Lower lobe of right lung (tissue), 2 donors: ENCODE results near the gene NTSR1. TPM values are rescaled to one million over a fixed set of nuclear protein-coding genes. Genes with fewer than 3 reads are reported as not detected.

Source experiments
- ATAC-seq, 2 donors: fragments of 200-7000 bp; cut with Tn5 transposase; one replicate each; pipeline ENCODE4 v1.9.1; 2020 to 2022; ENCODE audit warnings: mild to moderate bottlenecking in 2 of 2, moderate library complexity in 2 of 2
- DNase-seq: peaks from one replicate; pipeline ENCODE4 v3.0.0-alpha.2; 2020
- H3K27ac ChIP-seq: fragments of 200-600 bp; one replicate; pipeline ENCODE4 v1.8.0; 2022
- H3K27me3 ChIP-seq: fragments of 200-600 bp; one replicate; pipeline ENCODE4 v1.8.0; 2022; ENCODE audit warnings: low read depth
- H3K36me3 ChIP-seq: fragments of 200-600 bp; one replicate; pipeline ENCODE4 v1.8.0; 2022; ENCODE audit warnings: mild to moderate bottlenecking
- H3K4me1 ChIP-seq: fragments of 200-600 bp; one replicate; pipeline ENCODE4 v1.8.0; 2022
- H3K4me3 ChIP-seq: fragments of 200-600 bp; one replicate; pipeline ENCODE4 v1.8.0; 2022; ENCODE audit warnings: mild to moderate bottlenecking
- H3K9me3 ChIP-seq: fragments of 200-600 bp; one replicate; pipeline ENCODE4 v1.8.0; 2022
- CTCF ChIP-seq: fragments of 200-600 bp; IDR thresholded peaks from one replicate; pipeline ENCODE4 v1.8.0; 2022; ENCODE audit warnings: antibody characterized with exemption, mild to moderate bottlenecking
- intact Hi-C: fragments of 100-400 bp; cut with DNase I; formaldehyde crosslinking; loops from one replicate; pipeline ENCODE4 v1.11.0; 2022
- total RNA-seq: library from RNA; stranded (reverse); fragmentation: NEBNext Ultra II Directional; extraction: Animal tissue kit (Norgen Biotek cat#: 25700); gene quantifications from one replicate; pipeline ENCODE4 v1.2.1, GENCODE V29; 2021
- donor health status: DM: no; HTN: yes; CAD: no; lungs with severe emphysema.

The NTSR1 gene
- total RNA-seq, 1 donor from 2014 or later: not detected

DNA sequence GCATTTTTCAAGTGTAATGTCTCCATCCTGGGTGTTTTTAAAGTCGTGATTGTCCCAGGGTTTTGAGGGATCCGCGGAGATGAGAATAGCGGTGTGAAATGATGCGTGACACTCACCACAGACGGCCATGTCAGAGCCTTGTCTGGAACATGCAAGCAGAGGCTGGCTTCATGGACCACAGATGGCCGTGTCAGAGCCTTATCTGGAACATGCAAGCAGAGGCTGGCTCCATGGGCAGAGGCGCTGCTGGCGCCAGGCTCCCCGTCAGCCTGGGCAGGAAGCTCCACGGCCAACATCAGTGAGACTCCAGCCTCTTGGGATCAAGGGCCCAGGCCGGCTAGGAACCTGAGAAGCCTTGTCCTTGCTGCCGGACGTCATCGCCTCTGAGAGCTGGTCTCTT is 80.0 kb downstream of the NTSR1 start:
- no peak for ATAC-seq
- peaks cover 13% of the 10 kb centered on the region for H3K4me1 ChIP-seq
- H3K27me3 ChIP-seq: peaks cover 14% of the 10 kb centered on the region
- H3K9me3 ChIP-seq: no peaks in the 10 kb centered on the region
- H3K4me3 ChIP-seq: no peak overlapping the region
- intact Hi-C loops: no loop called here
- no peak overlapping the region for H3K27ac ChIP-seq
- DNase-seq: no peak
- no peak for TF ChIP-seq CTCF
- no peaks in the 10 kb centered on the region for H3K36me3 ChIP-seq

DNA sequence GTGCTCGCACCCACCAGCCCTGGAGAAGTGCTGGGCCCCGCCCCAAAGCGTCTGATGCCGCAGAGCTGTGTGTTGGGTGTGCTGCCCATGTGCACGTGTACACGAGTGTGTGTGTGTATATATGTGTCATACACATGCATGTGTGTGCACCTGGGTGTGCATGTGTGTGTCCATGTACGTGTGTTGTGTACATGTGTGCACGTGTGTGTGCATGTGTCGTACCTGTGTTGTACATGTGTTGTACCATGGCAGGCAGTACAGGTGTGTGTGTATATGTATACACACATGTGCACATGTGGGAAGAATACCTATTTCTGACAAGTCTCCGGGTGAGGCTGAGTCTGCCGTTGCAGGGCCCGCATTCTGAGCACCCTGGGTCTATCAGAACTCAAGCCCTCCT is 81.4 kb downstream of the NTSR1 start:
- Histone ChIP-seq H3K4me1 (peaks cover 23% of the 10 kb centered on the region), H3K9me3 (no peaks in the 10 kb centered on the region), H3K4me3 (no peak overlapping the region), H3K27ac (no peak overlapping the region), H3K27me3 (peaks cover 14% of the 10 kb centered on the region), H3K36me3 (no peaks in the 10 kb centered on the region)
- intact Hi-C loops: no loop called here
- TF ChIP-seq CTCF: no peak
- ATAC-seq (no peak), DNase-seq (no peak)

GRCh38 chr20:62791301-62792181 is 82.9 kb downstream of the NTSR1 start:
- Histone ChIP-seq H3K36me3 (no peaks in the 10 kb centered on the region), H3K27ac (no peak overlapping the region), H3K4me3 (no peak overlapping the region), H3K27me3 (peaks cover 3% of the 10 kb centered on the region), H3K4me1 (peaks cover 23% of the 10 kb centered on the region), H3K9me3 (no peaks in the 10 kb centered on the region)
- TF ChIP-seq CTCF: peak; percentile 90
- no peak for ATAC-seq
- intact Hi-C loops: no loop called here
- DNase-seq: peak; percentile 68

GRCh38 chr20:62792182-62792939 is 83.7 kb downstream of the NTSR1 start:
- H3K36me3 ChIP-seq: no peaks in the 10 kb centered on the region
- DNase-seq (no peak), ATAC-seq (no peak)
- no peaks in the 10 kb centered on the region for H3K9me3 ChIP-seq
- TF ChIP-seq CTCF: no peak
- intact Hi-C loops: no loop called here
- peaks cover 28% of the 10 kb centered on the region for H3K4me1 ChIP-seq
- no peak overlapping the region for H3K27ac ChIP-seq
- no peak overlapping the region for H3K4me3 ChIP-seq
- peaks cover 3% of the 10 kb centered on the region for H3K27me3 ChIP-seq

DNA sequence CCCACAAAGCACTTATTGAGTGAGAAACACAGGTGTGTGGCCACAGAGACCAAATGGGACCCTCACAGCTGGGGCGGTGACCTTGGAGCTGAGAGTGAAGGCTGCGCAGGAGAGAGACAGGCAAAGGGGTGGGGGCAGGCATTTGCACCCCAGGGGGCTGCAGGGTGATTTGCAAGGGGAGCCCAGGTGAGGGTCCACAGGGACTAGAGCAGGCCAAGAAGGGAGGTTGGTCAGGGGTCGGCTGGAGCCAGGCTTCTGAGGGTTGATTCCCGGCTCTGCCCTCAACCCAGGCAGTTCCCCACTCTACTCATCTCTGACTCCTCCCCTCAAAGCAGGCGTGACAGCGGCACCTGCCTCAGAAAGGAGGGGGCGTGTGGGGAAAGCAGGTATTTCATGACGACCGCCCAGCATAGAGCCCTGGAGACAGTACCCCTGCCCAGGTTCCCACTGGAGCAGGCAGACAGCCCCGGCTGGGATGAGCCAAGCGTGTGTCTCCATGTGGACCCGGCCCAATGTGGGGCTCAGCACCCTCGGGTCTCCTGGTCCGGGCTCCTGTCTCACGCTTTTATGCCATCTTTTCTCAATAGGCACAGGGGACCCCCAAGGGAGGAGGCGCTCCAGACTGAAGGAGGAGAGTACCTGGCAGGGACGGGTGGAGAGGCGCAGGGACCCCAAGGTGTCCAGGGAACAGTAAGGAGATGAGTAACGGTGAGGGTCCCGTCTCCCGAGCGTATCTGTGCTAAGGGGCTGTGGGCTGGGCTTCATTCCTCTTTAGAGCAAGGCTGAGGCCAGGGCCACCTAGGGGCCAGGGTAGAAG is 84.5 kb downstream of the NTSR1 start:
- no peak for TF ChIP-seq CTCF
- ATAC-seq (no peak), DNase-seq (no peak)
- Histone ChIP-seq H3K4me1 (peaks cover 36% of the 10 kb centered on the region), H3K4me3 (peak overlapping the region; percentile 55), H3K27me3 (no peaks in the 10 kb centered on the region), H3K36me3 (peaks cover 3% of the 10 kb centered on the region), H3K9me3 (no peaks in the 10 kb centered on the region), H3K27ac (peak overlapping the region; percentile 93)
- intact Hi-C loops: no loop called here
